ENCODE measurements around the gene MARF1.

DNA sequence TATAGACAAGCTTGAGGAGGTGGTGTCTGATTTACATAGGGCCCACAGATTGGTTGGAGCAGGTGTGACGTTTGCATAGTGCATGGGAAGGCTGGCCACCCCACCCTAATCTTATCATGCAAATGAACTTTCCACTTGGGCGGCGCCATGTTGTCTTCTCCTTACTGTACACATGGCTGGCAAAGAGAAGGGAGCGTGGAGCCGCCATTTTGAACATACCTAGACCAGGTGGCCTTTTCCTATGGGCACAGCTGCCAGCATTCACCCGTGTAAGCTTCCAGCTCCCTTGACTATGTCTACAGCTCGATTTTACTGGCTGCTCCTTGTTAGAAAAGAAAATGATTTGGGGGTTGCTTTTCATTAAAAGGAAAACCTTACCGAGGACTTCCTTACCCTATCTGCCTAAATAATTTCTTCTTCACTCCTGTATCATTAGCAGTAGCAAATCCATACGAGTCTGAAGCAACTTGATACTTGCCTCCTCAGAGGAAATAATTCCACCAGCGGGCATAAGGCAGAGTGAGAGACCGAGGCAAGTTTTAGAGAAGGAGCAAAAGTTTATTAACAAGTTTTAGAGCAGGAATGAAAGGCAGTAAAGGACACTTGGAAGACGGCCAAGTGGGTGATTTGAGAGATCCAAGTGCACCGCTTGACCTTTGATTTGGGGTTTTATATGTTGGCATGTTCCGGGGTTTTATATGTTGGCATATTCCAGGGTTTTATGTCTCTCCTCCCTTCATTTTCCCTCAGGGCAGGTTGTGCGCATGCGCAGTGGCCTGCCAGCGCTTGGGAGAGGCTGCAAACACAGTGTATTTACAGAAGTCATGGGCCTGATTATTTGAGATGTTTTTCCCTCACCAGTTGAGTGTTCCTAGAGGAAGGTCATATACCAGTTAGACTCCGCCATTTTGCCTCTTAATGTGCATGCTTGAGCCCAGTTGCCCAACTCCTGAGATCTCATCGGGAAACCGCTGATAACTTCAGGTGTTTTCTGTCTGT is 65.7 kb downstream of the MARF1 start:
- no peak for TF ChIP-seq POLR2A (IDR thresholded peaks at IDR 0.05)
- TF ChIP-seq, protein P1, sequence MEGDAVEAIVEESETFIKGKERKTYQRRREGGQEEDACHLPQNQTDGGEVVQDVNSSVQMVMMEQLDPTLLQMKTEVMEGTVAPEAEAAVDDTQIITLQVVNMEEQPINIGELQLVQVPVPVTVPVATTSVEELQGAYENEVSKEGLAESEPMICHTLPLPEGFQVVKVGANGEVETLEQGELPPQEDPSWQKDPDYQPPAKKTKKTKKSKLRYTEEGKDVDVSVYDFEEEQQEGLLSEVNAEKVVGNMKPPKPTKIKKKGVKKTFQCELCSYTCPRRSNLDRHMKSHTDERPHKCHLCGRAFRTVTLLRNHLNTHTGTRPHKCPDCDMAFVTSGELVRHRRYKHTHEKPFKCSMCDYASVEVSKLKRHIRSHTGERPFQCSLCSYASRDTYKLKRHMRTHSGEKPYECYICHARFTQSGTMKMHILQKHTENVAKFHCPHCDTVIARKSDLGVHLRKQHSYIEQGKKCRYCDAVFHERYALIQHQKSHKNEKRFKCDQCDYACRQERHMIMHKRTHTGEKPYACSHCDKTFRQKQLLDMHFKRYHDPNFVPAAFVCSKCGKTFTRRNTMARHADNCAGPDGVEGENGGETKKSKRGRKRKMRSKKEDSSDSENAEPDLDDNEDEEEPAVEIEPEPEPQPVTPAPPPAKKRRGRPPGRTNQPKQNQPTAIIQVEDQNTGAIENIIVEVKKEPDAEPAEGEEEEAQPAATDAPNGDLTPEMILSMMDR (IDR thresholded peaks at IDR 0.05) = no peak
